ENCODE measurements around the gene HDDC3.
"Not testable (repeated sequence)": the region's sequence is repeated elsewhere in the genome, so short reads cannot be mapped to it uniquely, and the experiment has no call there.

The HDDC3 gene

DNA sequence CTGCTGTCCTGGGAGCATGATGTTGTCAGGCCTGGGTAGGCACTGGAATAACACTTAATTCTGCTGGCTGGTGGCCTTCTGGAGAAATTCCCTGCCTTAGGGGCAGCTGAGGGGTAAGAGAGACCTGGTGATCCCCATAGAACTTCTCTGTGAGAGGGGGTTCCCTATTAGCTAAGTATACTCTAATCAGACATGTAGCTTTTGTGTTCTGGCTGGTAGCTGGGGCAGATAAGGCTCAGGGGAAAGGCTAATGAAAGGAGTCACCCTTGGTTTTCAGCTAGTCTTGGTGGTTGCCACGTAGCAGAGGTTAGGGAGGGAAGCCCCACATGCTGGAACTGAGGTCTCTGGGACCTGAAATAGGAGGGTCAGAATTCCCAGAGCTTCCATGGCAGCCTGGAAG lies 952 bp upstream of the HDDC3 start:
- no peaks in the 10 kb centered on the region for H3K9me3 ChIP-seq (ENCODE audit: control insufficient read depth in 1 of 2, low read length in 2 of 2)
- H3K9ac ChIP-seq (ENCODE audit: low read depth in 1 of 2, low read length in 2 of 2) = no peak overlapping the region
- H3K27ac ChIP-seq (ENCODE audit: low read depth, low read length) = no peak overlapping the region
- peaks cover 1 to 7% of the 10 kb centered on the region in 2 donors for H3K36me3 ChIP-seq (ENCODE audit: control insufficient read depth in 1 of 2, insufficient read depth in 2 of 2, low read length in 2 of 2)
- H3K4me1 ChIP-seq (ENCODE audit: control insufficient read depth in 1 of 2, insufficient read depth in 2 of 2, low read length in 2 of 2) = peaks cover 39 to 45% of the 10 kb centered on the region in 2 donors
- no peaks in the 10 kb centered on the region for H3K27me3 ChIP-seq (ENCODE audit: control insufficient read depth in 1 of 2, insufficient read depth in 2 of 2, low read length in 2 of 2)
- no peak overlapping the region for H3K4me3 ChIP-seq (ENCODE audit: low read depth in 1 of 2, low read length in 2 of 2)

DNA sequence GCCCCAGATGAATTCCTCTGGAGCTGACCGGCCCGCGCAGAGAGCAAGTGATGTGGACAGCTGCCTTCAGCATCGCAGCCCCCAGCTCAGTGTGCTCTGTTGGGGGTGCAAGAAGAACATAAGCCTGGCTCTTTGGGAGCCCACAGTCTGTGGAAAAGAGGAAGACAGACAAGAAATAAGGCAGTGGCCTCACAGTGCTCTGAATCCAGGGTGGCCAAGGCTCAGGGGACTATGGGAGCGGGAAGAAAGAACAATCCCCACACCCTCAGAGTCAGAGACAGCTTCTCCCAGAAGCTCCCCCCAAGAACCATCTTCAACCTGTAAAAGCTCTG lies 277 bp upstream of the HDDC3 start:
- H3K27ac ChIP-seq (ENCODE audit: low read depth, low read length) = no peak overlapping the region
- peak overlapping the region; percentile 72 to 99 for H3K9ac ChIP-seq (ENCODE audit: low read depth in 1 of 2, low read length in 2 of 2)
- peaks cover 39 to 45% of the 10 kb centered on the region in 2 donors for H3K4me1 ChIP-seq (ENCODE audit: control insufficient read depth in 1 of 2, insufficient read depth in 2 of 2, low read length in 2 of 2)
- H3K27me3 ChIP-seq (ENCODE audit: control insufficient read depth in 1 of 2, insufficient read depth in 2 of 2, low read length in 2 of 2) = no peaks in the 10 kb centered on the region
- no peaks in the 10 kb centered on the region for H3K9me3 ChIP-seq (ENCODE audit: control insufficient read depth in 1 of 2, low read length in 2 of 2)
- H3K4me3 ChIP-seq (ENCODE audit: low read depth in 1 of 2, low read length in 2 of 2) = peak overlapping the region; percentile 75 to 97
- peaks cover 0 to 5% of the 10 kb centered on the region in 2 donors for H3K36me3 ChIP-seq (ENCODE audit: control insufficient read depth in 1 of 2, insufficient read depth in 2 of 2, low read length in 2 of 2)

DNA sequence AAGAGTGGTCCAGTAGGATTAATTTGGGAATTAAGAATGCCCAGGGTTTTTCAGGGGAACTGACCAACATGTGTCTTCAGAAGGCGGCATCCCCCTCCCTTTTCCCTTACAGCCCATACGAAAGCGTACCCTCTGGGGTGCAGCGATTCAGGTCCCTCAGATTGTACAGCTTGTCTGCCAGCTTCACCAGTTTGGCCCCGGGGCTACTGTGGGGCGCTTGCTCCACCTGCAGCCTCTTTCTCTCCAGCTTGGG lies 848 bp downstream of the HDDC3 start:
- peak overlapping the region; percentile 75 to 97 for H3K4me3 ChIP-seq (ENCODE audit: low read depth in 1 of 2, low read length in 2 of 2)
- no peaks in the 10 kb centered on the region for H3K27me3 ChIP-seq (ENCODE audit: control insufficient read depth in 1 of 2, insufficient read depth in 2 of 2, low read length in 2 of 2)
- H3K36me3 ChIP-seq (ENCODE audit: control insufficient read depth in 1 of 2, insufficient read depth in 2 of 2, low read length in 2 of 2) = peaks cover 0 to 1% of the 10 kb centered on the region in 2 donors
- peak overlapping the region; percentile 72 to 99 for H3K9ac ChIP-seq (ENCODE audit: low read depth in 1 of 2, low read length in 2 of 2)
- peak overlapping the region; percentile 93 for H3K27ac ChIP-seq (ENCODE audit: low read depth, low read length)
- H3K9me3 ChIP-seq (ENCODE audit: control insufficient read depth in 1 of 2, low read length in 2 of 2) = no peaks in the 10 kb centered on the region
- H3K4me1 ChIP-seq (ENCODE audit: control insufficient read depth in 1 of 2, insufficient read depth in 2 of 2, low read length in 2 of 2) = peaks cover 36 to 45% of the 10 kb centered on the region in 2 donors

DNA sequence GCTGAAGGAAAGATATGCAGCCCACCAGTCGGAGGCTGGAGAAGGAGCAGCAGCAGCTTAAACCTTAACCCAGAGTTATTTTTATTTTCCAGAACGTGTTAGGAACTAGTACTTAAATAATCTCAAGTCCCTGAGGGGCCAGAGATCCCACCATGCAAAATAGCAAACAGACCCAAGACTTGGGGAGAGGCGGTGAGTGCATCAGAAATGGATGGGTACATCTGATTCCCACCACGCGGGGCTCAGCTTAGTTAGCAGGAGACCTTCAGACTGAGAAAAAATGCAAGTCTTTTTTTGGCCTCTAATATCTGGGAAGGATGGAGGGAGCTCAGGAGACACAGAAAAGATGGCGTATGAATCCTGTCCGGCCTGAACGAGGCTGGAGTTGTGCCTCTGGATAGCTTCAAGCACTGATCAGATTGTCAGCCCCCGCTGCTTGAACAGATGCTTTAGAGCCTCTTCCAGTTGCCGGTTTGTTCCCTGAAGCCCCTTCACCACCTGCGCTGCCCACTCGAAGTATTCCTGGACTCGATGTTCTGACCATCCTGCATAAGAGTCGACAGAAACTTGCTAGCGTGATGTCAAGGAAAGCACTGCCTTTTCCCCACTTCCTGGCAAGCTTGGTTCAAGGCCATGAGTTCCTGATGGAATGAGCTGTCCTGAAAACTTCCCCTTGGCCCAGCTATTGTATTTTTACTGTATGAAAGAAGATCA lies 1.3 kb downstream of the HDDC3 start:
- peak overlapping the region; percentile 75 to 97 for H3K4me3 ChIP-seq (ENCODE audit: low read depth in 1 of 2, low read length in 2 of 2)
- H3K4me1 ChIP-seq (ENCODE audit: control insufficient read depth in 1 of 2, insufficient read depth in 2 of 2, low read length in 2 of 2) = peaks cover 31 to 41% of the 10 kb centered on the region in 2 donors

DNA sequence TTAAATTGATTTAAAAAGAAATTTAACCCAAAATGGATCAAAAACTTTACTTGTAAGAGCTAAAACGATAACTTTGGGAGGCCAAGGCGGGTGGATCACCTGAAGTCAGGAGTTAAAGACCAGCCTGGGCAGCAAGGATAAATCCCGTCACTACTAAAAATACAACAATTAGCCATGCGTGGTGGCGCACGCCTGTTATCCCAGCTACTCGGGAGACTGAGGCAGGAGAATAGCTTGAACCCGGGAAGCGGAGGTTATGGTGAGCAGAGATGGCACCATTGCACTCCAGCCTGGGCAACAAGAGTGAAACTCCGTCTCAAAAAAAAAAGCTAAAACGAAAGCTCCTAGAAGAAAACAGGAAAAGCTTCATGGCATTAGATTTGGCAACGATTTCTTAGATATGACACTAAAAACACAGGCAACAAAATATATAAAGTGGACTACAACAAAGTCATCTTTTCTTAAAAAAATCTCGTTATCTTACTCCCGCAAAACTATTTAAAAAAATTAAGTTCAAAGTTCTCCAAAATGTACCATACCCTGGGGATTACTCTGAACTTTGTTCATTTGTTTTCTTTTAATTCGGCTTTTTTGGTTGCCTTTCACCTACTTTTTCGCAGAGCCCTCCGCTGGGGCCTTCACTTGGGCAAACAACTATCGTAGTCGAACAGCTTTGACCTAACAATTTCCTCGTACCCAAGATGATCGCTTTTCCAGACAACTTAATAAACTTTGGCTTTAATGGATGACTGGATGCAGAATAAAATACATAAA lies 2.9 kb downstream of the HDDC3 start:
- H3K9ac ChIP-seq (ENCODE audit: low read depth in 1 of 2, low read length in 2 of 2) = peak overlapping the region; percentile 80 to 91

More for the DNA sequence above, 1.3 kb downstream of the HDDC3 start:
- Histone ChIP-seq H3K27ac (ENCODE audit: low read depth, low read length) (peak overlapping the region; percentile 96), H3K9me3 (ENCODE audit: control insufficient read depth in 1 of 2, low read length in 2 of 2) (no peaks in the 10 kb centered on the region), H3K27me3 (ENCODE audit: control insufficient read depth in 1 of 2, insufficient read depth in 2 of 2, low read length in 2 of 2) (no peaks in the 10 kb centered on the region), H3K36me3 (ENCODE audit: control insufficient read depth in 1 of 2, insufficient read depth in 2 of 2, low read length in 2 of 2) (no peaks in the 10 kb centered on the region), H3K9ac (ENCODE audit: low read depth in 1 of 2, low read length in 2 of 2) (peak overlapping the region; percentile 80 to 99)

DNA sequence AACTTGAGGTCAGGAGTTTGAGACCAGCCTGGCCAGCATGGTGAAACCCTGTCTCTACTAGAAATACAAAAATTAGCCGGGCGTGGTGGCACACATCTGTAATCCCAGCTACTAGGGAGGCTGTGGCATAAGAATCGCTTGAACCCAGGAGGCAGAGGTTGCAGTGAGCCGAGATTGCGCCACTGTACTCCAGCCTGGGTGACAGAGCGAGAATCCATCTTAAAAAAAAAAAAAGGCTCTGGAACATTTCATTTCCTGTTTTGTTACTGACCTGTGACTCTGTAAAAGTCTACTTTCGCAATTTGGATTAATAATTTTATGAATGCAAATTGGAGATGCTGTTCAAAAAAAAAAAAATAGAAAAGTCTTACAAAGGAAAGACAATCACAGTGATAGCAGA lies 4.2 kb downstream of the HDDC3 start:
- not testable (repeated sequence) for H3K4me3 ChIP-seq (ENCODE audit: low read depth in 1 of 2, low read length in 2 of 2); H3K27me3 ChIP-seq (ENCODE audit: control insufficient read depth in 1 of 2, insufficient read depth in 2 of 2, low read length in 2 of 2); H3K9me3 ChIP-seq (ENCODE audit: control insufficient read depth in 1 of 2, low read length in 2 of 2); H3K9ac ChIP-seq (ENCODE audit: low read depth in 1 of 2, low read length in 2 of 2); H3K27ac ChIP-seq (ENCODE audit: low read depth, low read length); H3K36me3 ChIP-seq (ENCODE audit: control insufficient read depth in 1 of 2, insufficient read depth in 2 of 2, low read length in 2 of 2)
- peaks cover 19 to 24% of the 10 kb centered on the region in 2 donors for H3K4me1 ChIP-seq (ENCODE audit: control insufficient read depth in 1 of 2, insufficient read depth in 2 of 2, low read length in 2 of 2)

More for the DNA sequence above, 2.9 kb downstream of the HDDC3 start:
- no peaks in the 10 kb centered on the region for H3K27me3 ChIP-seq (ENCODE audit: control insufficient read depth in 1 of 2, insufficient read depth in 2 of 2, low read length in 2 of 2)
- peaks cover 25 to 30% of the 10 kb centered on the region in 2 donors for H3K4me1 ChIP-seq (ENCODE audit: control insufficient read depth in 1 of 2, insufficient read depth in 2 of 2, low read length in 2 of 2)
- peak overlapping the region; percentile 75 to 97 for H3K4me3 ChIP-seq (ENCODE audit: low read depth in 1 of 2, low read length in 2 of 2)
- peak overlapping the region; percentile 96 for H3K27ac ChIP-seq (ENCODE audit: low read depth, low read length)
- no peaks in the 10 kb centered on the region for H3K9me3 ChIP-seq (ENCODE audit: control insufficient read depth in 1 of 2, low read length in 2 of 2)
- H3K36me3 ChIP-seq (ENCODE audit: control insufficient read depth in 1 of 2, insufficient read depth in 2 of 2, low read length in 2 of 2) = peaks cover 0 to 3% of the 10 kb centered on the region in 2 donors

DNA sequence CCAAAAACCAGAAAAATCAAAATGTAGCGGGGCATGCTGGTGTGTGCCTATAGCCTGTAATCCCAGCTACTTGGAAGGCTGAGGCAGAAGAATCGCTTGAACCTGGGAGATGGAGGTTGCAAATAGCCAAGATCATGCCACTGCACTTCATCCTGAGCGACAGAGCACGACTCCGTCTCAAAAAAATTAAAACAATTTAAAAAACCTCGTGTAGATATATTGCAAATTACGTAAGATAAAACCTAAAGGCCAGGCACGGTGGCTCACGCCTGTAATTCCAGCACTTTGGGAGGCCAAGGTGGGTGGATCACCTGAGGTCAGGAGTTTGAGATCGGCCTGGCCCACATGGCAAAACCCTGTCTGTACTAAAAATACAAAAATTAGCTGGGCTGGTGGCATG lies 5.6 kb downstream of the HDDC3 start:
- not testable (repeated sequence) for H3K9me3 ChIP-seq (ENCODE audit: control insufficient read depth in 1 of 2, low read length in 2 of 2); H3K9ac ChIP-seq (ENCODE audit: low read depth in 1 of 2, low read length in 2 of 2)

DNA sequence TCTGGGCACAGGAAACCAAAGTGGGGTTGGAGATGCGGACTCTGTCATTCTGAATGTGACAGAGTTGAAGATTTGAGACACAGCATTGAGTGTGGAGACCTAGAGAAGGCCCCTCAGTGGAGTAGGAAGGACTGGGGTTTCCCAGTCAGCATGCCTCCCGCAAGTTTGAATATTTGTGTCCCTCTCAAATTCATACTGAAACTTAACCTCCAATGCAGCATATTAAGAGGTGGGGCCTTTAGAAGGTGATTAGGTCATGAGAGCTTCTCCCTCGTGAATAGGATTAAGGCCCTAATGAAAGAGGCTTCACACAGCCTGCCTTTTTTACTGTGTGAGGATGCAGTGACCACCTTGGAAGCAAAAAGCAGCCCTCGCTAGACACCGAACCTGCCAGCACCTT lies 8.0 kb downstream of the HDDC3 start:
- H3K9me3 ChIP-seq (ENCODE audit: control insufficient read depth in 1 of 2, low read length in 2 of 2) = no peaks in the 10 kb centered on the region
- no peak overlapping the region for H3K27ac ChIP-seq (ENCODE audit: low read depth, low read length)
- H3K9ac ChIP-seq (ENCODE audit: low read depth in 1 of 2, low read length in 2 of 2) = no peak overlapping the region
- H3K36me3 ChIP-seq (ENCODE audit: control insufficient read depth in 1 of 2, insufficient read depth in 2 of 2, low read length in 2 of 2) = peaks cover 21% of the 10 kb centered on the region in 2 donors
- peaks cover 2 to 3% of the 10 kb centered on the region in 2 donors for H3K4me1 ChIP-seq (ENCODE audit: control insufficient read depth in 1 of 2, insufficient read depth in 2 of 2, low read length in 2 of 2)
- no peak overlapping the region for H3K4me3 ChIP-seq (ENCODE audit: low read depth in 1 of 2, low read length in 2 of 2)
- no peaks in the 10 kb centered on the region for H3K27me3 ChIP-seq (ENCODE audit: control insufficient read depth in 1 of 2, insufficient read depth in 2 of 2, low read length in 2 of 2)

More for the DNA sequence above, 5.6 kb downstream of the HDDC3 start:
- not testable (repeated sequence) for H3K36me3 ChIP-seq (ENCODE audit: control insufficient read depth in 1 of 2, insufficient read depth in 2 of 2, low read length in 2 of 2); H3K4me3 ChIP-seq (ENCODE audit: low read depth in 1 of 2, low read length in 2 of 2); H3K27me3 ChIP-seq (ENCODE audit: control insufficient read depth in 1 of 2, insufficient read depth in 2 of 2, low read length in 2 of 2); H3K27ac ChIP-seq (ENCODE audit: low read depth, low read length)
- H3K4me1 ChIP-seq (ENCODE audit: control insufficient read depth in 1 of 2, insufficient read depth in 2 of 2, low read length in 2 of 2) = peaks cover 15% of the 10 kb centered on the region in 2 donors

DNA sequence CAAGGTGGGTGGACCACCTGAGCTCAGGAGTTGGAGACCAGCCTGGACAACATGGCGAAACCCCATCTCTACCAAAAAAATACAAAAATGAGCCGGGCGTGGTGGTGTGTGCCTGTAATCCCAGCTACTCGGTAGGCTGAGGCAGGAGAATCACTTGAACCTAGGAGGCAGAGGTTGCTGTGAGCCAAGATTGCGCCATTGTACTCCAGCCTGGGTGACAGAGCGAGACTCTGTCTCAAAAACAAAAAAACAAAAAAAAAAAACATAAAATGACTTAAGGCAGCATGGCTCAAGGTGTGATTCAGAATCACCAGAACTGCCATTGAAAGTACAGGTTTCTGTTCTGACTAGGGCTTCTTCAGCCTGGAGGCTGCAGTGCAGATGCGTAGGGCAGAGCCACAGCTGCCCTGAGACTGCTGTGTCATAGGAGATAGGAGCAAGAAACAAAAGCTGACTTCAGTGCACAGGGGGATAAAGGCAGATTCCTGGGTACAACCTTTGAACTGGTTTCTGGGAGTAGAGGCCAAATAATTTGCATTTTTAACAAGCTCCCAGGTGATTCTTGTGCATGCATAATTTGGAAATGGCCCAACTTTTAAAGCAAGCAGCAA lies 9.5 kb downstream of the HDDC3 start:
- not testable (repeated sequence) for H3K27me3 ChIP-seq (ENCODE audit: control insufficient read depth in 1 of 2, insufficient read depth in 2 of 2, low read length in 2 of 2); H3K9me3 ChIP-seq (ENCODE audit: control insufficient read depth in 1 of 2, low read length in 2 of 2); H3K9ac ChIP-seq (ENCODE audit: low read depth in 1 of 2, low read length in 2 of 2); H3K27ac ChIP-seq (ENCODE audit: low read depth, low read length); H3K4me1 ChIP-seq (ENCODE audit: control insufficient read depth in 1 of 2, insufficient read depth in 2 of 2, low read length in 2 of 2); H3K4me3 ChIP-seq (ENCODE audit: low read depth in 1 of 2, low read length in 2 of 2)
- peaks cover 32 to 36% of the 10 kb centered on the region in 2 donors for H3K36me3 ChIP-seq (ENCODE audit: control insufficient read depth in 1 of 2, insufficient read depth in 2 of 2, low read length in 2 of 2)

DNA sequence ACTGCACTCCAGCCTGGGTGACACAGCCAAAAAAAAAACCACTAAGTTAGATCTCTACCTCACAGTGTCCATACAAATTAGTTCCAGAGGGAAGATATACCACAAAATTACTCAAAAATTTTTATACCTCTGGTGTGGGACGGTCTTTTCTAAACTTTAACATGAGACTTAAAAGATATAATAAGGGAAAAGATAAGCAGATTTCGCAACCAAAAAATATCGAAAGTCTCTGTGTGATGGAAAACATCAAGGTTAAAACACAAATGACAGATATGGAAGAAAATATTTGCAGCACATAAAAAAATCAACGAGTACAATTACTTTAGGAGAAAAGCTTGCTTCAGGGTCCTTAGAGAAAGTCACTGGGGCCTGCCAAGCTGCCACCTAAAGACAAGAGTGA lies 10.5 kb downstream of the HDDC3 start:
- Histone ChIP-seq H3K27ac (ENCODE audit: low read depth, low read length) (no peak overlapping the region), H3K4me3 (ENCODE audit: low read depth in 1 of 2, low read length in 2 of 2) (no peak overlapping the region), H3K36me3 (ENCODE audit: control insufficient read depth in 1 of 2, insufficient read depth in 2 of 2, low read length in 2 of 2) (peaks cover 39 to 46% of the 10 kb centered on the region in 2 donors), H3K9me3 (ENCODE audit: control insufficient read depth in 1 of 2, low read length in 2 of 2) (no peaks in the 10 kb centered on the region), H3K27me3 (ENCODE audit: control insufficient read depth in 1 of 2, insufficient read depth in 2 of 2, low read length in 2 of 2) (no peaks in the 10 kb centered on the region), H3K9ac (ENCODE audit: low read depth in 1 of 2, low read length in 2 of 2) (no peak overlapping the region), H3K4me1 (ENCODE audit: control insufficient read depth in 1 of 2, insufficient read depth in 2 of 2, low read length in 2 of 2) (no peaks in the 10 kb centered on the region)

All from duodenal mucosa (tissue), 2 donors.